Suprapubic skin (tissue), 4 donors: ENCODE results near the gene MRGPRF. TPM values are rescaled to one million over a fixed set of nuclear protein-coding genes. Genes with fewer than 3 reads are reported as not detected.

ENCODE experiments used
- DNase-seq, 2 donors: peaks; one replicate each; pipeline ENCODE4 v3.0.0-alpha.2; 2019; ENCODE audit warnings: low spot score in 2 of 2
- H3K27ac ChIP-seq: fragments of 200-600 bp; sonication (generic); one replicate; pipeline ENCODE4 v1.5.1; 2019
- H3K27me3 ChIP-seq: fragments of 200-600 bp; sonication (generic); one replicate; pipeline ENCODE4 v1.5.1; 2019
- H3K36me3 ChIP-seq: fragments of 200-600 bp; sonication (generic); one replicate; pipeline ENCODE4 v1.5.1; 2019
- H3K4me1 ChIP-seq: fragments of 200-600 bp; sonication (generic); one replicate; pipeline ENCODE4 v1.5.1; 2019
- H3K4me3 ChIP-seq: fragments of 200-600 bp; sonication (generic); one replicate; pipeline ENCODE4 v1.5.1; 2019; ENCODE audit warnings: mild to moderate bottlenecking
- H3K9me3 ChIP-seq: fragments of 200-600 bp; sonication (generic); one replicate; pipeline ENCODE4 v1.5.1; 2019
- CTCF ChIP-seq, 2 donors: fragments of 200-600 bp in 1 of 2; fragments of 450-650 bp in 1 of 2; sonication (generic) in 1 of 2; IDR thresholded peaks; one replicate each; pipeline ENCODE4 v1.5.1; 2016 to 2019; ENCODE audit warnings: antibody characterized with exemption in 2 of 2, mild to moderate bottlenecking in 1 of 2, moderate library complexity in 1 of 2
- EP300 ChIP-seq: sonication (generic); formaldehyde crosslinking; IDR thresholded peaks from one replicate; pipeline ENCODE4 v1.6.1; 2017; ENCODE audit warnings: antibody characterized with exemption
- POLR2A ChIP-seq, 2 donors: fragments of 450-650 bp; IDR thresholded peaks; one replicate each; pipeline ENCODE4 v1.6.1; 2017; ENCODE audit warnings: antibody characterized with exemption in 2 of 2, mild to moderate bottlenecking in 2 of 2, moderate library complexity in 2 of 2
- POLR2AphosphoS5 ChIP-seq, 3 donors: sonication (generic); formaldehyde crosslinking; IDR thresholded peaks; one replicate each; pipeline ENCODE4 v1.6.1; 2017; ENCODE audit warnings: antibody characterized with exemption in 3 of 3
- WGBS: methylation state at CpG from one replicate; pipeline ENCODE4 v1.1.5; 2018; 5-methylcytosine and 5-hydroxymethylcytosine counted together
- total RNA-seq, 4 donors: library from RNA; depleted of rRNA; stranded (reverse); fragments of >200 nt; gene quantifications; one replicate each; pipeline ENCODE4 v1.1.0, GENCODE V29; 2016

The MRGPRF gene
- total RNA-seq, 4 donors from 2014 or later, result 2.0 to 9.8 (median 4.8) TPM

DNA sequence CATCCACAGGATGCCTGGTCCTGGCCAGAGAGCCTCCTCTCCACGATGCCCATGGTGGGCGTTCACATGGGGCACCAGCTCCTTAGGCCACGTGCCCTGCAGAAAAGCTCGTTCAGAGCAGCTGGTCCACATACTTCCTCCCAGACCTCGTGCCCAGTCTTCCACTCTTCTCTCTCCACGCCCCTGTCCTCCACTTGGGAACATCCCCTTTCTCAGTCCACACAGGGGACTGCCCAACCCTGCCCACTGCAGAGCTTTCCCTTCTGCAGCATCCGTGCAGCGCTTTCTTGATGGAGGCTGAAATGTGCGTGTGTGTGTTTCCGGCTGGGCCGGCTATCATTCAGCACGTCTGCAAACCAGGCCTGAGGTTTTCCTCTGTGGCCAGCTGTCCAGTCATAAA lies 46.9 kb upstream of the MRGPRF start:
- Histone ChIP-seq H3K9me3 (no peaks in the 10 kb centered on the region), H3K4me3 (no peak overlapping the region), H3K27ac (no peak overlapping the region), H3K27me3 (no peaks in the 10 kb centered on the region), H3K36me3 (peaks cover 67% of the 10 kb centered on the region), H3K4me1 (no peaks in the 10 kb centered on the region)
- TF ChIP-seq POLR2A (IDR thresholded peaks at IDR 0.05) (no peak), EP300 (no peak), POLR2AphosphoS5 (IDR thresholded peaks at IDR 0.05) (no peak), CTCF (IDR thresholded peaks at IDR 0.05) (no peak)
- WGBS, result 86% methylated on average over 12 of the region's 12 CpGs
- no peak for DNase-seq

DNA sequence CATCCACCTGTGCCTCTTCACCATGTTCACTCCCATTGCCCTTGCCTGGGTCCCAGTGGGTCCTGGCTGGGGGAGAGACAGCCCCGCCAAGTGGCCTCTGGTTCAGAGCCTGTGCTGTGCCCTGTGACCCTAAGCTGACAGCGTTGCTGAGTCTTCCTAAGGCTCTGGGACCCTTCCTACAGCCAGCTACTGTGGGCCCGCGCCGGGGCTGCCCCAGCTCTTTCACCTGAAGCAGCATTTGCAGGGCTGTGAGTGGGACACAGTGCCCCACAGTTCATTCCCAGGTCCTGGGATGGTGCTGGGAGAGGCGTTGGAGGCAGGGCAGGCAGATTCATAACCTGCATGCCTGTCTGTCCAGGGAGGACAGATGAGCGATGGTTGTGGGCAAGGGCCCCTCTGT lies 46.4 kb upstream of the MRGPRF start:
- TF ChIP-seq POLR2AphosphoS5 (IDR thresholded peaks at IDR 0.05), result no peak
- H3K36me3 ChIP-seq, result peaks cover 71% of the 10 kb centered on the region
- no peak overlapping the region for H3K4me3 ChIP-seq
- no peaks in the 10 kb centered on the region for H3K27me3 ChIP-seq
- H3K27ac ChIP-seq, result no peak overlapping the region
- no peaks in the 10 kb centered on the region for H3K4me1 ChIP-seq
- WGBS, result 83% methylated on average over 1 of the region's 7 CpGs
- H3K9me3 ChIP-seq, result no peaks in the 10 kb centered on the region
- no peak for DNase-seq

- TF ChIP-seq CTCF (IDR thresholded peaks at IDR 0.05) (no peak), EP300 (no peak), POLR2AphosphoS5 (IDR thresholded peaks at IDR 0.05) (no peak), POLR2A (IDR thresholded peaks at IDR 0.05) (no peak)
- H3K4me1 ChIP-seq, result peaks cover under 1% of the 10 kb centered on the region
- H3K27ac ChIP-seq, result no peak overlapping the region
- no peaks in the 10 kb centered on the region for H3K9me3 ChIP-seq
- no peak for DNase-seq
- H3K36me3 ChIP-seq, result peaks cover 71% of the 10 kb centered on the region
- no peaks in the 10 kb centered on the region for H3K27me3 ChIP-seq
- H3K4me3 ChIP-seq, result no peak overlapping the region
- WGBS, result 95% methylated on average over 14 of the region's 23 CpGs
Measured at GRCh38 chr11:69058511-69059270, 45.6 kb upstream of the MRGPRF start.

DNA sequence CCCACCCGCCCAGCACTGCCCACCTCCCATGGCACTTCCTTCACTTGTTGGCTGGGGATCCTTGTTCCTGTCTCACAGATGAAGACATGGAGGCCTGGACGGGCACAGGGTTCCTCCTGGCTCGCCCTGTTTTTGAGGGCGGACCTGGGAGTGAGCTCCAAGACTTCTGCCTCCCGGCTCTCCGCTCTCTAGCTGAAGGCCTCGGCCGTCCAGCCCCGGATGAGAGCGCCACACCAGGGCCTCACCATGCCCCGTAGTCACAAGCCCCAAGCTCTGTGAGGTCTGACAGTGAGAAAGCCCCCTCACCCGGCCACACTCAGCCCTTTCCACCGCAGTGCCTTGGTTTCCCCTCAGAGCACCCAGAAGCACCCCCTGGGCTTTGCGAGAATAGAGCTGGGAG lies 44.8 kb upstream of the MRGPRF start:
- DNase-seq, result no peak
- 92% methylated on average over 11 of the region's 14 CpGs for WGBS
- no peak overlapping the region for H3K4me3 ChIP-seq
- H3K27me3 ChIP-seq, result no peaks in the 10 kb centered on the region
- H3K4me1 ChIP-seq, result peaks cover 9% of the 10 kb centered on the region
- TF ChIP-seq POLR2AphosphoS5 (IDR thresholded peaks at IDR 0.05) (no peak), EP300 (no peak), CTCF (IDR thresholded peaks at IDR 0.05) (no peak), POLR2A (IDR thresholded peaks at IDR 0.05) (no peak)
- H3K9me3 ChIP-seq, result no peaks in the 10 kb centered on the region
- peaks cover 65% of the 10 kb centered on the region for H3K36me3 ChIP-seq
- no peak overlapping the region for H3K27ac ChIP-seq

DNA sequence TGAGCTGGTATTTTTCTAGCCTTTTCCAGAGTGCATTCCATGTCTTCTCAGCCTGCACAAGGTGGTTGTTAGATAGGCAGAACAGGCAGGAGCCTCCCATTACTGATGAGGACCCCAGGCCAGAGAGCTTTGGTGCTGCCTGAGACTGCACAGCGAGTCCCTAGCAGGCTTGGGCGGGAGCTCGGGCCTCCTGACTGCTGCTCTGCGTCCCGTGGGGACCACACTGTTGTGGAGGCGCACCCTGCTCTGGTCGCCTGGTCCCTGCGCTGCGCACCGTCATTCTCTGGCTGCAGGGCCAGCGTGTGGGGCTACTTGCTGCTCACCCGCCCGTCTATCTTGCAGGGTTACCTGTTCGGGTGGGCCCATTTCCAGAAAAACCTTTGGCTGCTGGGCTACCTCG lies 44.2 kb upstream of the MRGPRF start:
- no peaks in the 10 kb centered on the region for H3K27me3 ChIP-seq
- H3K9me3 ChIP-seq, result no peaks in the 10 kb centered on the region
- H3K4me1 ChIP-seq, result peaks cover 15% of the 10 kb centered on the region
- no peak overlapping the region for H3K27ac ChIP-seq
- H3K4me3 ChIP-seq, result no peak overlapping the region
- H3K36me3 ChIP-seq, result peaks cover 59% of the 10 kb centered on the region
- 95% methylated on average over 15 of the region's 15 CpGs for WGBS
- no peak for DNase-seq
- no peak for TF ChIP-seq POLR2A (IDR thresholded peaks at IDR 0.05)
- TF ChIP-seq POLR2AphosphoS5 (IDR thresholded peaks at IDR 0.05), result no peak
- no peak for TF ChIP-seq CTCF (IDR thresholded peaks at IDR 0.05)
- no peak for TF ChIP-seq EP300
